ENCODE data around the gene ATAD3A.
A peak's percentile ranks its signal among the peaks of the same experiment; 100 is the strongest.

Gene ATAD3A

DNA sequence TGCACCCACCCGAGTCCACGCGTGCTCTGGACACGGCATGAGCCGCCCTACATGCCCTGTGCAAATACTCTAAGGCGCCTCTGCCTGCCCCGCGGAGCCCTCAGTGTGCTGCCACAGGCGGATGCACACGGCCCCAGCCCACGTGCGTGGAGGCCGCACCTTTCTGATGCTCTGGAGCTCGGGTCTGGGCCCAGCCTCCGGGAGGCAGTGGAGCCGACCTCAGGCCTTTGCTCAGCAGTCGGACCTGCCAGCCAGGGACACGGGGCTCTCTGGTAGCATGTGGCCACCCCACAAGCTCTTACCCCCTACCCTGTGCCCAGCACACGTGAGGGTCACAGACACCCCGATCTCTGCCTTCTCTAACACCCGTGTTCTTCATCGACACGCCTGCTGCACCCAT, 26.4 kb downstream of the ATAD3A start:
- DNase-seq (ENCODE audit: low read depth in 1 of 2, low spot score in 1 of 2), result no peak

DNA sequence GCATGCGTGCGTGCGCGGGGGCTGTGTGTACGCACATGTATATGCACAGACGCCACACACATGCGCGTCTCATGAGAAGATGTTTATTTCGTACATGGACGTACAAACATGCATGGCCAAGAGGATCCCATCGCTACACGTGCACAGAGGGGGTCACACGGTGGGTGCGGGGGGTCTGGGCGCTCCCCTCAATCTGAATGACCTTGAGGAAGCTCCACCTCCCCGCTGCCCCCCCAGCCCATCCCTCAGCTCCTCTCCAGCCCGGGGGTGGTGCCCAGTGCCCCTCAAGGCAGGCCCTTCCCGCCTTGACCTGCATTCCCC, 27.0 kb downstream of the ATAD3A start:
- DNase-seq (ENCODE audit: low read depth in 1 of 2, low spot score in 1 of 2), result no peak

DNA sequence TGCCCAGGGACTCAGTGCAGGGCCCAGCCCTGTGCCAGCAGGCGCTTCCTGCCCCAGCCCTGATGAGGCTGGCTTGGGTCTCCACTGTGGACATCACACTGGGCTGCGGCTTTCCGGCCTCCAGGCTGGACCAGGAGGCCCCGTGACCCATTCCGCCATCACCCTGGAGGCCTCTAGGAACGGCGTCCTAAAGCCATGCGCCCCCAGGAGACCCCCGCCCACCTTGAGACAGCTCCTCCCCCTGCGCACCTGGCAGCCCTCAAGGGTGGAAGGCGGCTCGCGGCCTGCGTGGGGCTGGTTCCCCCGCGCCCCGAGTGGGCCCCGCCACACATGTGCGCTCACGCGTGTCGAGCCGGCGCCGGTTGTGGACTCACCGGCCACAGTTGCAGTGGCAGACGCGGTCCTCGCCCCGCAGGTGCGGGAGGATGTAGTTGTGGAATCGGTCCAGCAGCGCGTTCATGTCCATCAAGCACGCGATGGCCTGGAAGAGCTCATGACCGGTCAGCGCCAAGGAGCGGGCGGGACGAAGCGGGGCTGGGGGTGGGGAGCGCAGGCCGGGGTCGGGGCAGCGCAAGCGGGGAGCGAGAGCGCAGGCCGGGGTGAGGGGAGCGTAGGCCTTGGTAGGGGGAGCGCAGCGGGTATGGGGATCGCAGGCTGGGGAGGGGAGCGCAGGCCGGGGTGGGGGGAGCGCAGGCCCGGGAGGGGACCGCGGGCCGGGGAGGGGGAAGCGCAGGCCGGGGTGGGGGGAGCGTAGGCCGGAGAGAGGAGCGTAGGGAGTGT, 27.5 kb downstream of the ATAD3A start:
- DNase-seq (ENCODE audit: low read depth in 1 of 2, low spot score in 1 of 2), result no peak

DNA sequence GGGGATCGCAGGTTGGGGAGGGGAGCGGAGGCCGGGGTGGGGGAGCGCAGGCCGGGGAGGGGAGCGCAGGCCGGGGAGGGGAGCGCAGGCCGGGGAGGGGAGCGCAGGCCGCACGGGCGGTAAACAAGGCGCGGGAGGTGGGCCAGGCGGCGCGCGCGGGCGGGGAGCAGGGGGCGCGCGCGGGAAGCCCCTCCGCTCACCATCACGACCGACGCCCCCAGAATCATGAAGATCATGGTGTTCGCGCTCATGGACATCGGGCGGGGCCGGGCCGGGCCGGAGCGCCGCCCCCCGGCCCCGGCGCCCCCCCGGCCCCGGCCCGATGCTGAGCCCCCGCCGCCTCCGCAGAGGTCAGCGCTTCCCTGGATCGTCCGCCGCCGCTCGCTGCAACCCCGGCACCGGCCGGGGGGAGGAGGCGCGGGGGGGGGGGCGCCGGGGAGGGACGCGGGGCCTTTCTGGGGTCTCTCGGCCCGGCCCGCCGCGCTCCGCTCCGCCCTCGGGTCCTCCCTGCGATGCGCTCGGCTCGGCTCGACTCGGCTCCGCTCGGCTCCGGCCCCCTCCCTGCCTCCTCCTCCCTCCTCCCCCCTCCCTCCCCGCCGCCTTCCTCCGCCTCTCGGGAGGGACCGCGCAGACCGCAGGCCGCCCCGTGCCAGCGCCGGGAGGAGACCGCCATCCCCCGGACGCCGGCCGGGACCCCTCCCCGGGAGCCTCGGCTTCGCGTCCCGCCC, 28.3 kb downstream of the ATAD3A start, which contains the start of gene TMEM240:
TSS of gene TMEM240 (minus strand) at position 535 of the 728 bp plus-strand sequence. CDS start at position 257, 278 bp downstream.
- DNase-seq (ENCODE audit: low read depth in 1 of 2, low spot score in 1 of 2), result peak; percentile 19 to 24

DNA sequence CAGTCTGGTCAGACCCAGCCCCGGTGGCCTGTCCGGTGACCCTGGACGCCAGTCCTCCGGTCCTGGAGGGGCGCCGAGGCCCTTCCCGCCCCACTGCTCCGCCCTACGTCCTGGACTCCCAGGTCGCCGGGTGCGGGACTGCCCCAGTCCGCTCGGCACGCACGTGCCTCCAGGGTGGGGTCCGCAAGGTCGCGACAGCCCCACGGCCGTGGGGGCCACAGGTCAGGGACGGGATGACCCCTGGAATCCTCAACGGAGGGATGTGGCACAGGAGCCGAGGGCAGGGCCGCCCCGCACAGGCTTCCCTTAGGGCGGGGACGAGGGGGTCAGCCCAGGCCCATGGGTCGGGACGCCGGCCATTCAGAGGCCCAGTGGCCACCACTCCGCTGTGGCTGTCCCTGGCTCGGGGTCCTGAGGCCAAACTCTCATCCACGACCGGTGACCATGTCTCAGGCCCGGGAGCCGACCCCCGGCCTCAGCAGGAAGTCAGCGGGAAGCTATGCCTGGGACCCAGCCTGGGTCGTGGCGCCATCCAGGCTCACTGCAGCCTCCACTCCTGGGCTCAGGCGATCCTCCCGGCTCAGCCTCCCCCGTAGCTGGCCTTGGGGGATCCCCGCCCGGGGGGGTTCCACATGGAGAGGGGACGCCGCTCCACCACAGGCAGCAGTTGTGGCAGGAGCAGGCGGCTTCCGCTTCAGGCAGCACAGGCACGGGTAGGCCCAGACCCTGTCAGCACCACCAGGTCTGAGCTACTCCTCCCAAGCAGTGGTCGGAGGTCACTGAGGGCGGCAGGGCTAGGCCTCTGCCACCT, 29.1 kb downstream of the ATAD3A start:
- no peak for DNase-seq (ENCODE audit: low read depth in 1 of 2, low spot score in 1 of 2)

DNA sequence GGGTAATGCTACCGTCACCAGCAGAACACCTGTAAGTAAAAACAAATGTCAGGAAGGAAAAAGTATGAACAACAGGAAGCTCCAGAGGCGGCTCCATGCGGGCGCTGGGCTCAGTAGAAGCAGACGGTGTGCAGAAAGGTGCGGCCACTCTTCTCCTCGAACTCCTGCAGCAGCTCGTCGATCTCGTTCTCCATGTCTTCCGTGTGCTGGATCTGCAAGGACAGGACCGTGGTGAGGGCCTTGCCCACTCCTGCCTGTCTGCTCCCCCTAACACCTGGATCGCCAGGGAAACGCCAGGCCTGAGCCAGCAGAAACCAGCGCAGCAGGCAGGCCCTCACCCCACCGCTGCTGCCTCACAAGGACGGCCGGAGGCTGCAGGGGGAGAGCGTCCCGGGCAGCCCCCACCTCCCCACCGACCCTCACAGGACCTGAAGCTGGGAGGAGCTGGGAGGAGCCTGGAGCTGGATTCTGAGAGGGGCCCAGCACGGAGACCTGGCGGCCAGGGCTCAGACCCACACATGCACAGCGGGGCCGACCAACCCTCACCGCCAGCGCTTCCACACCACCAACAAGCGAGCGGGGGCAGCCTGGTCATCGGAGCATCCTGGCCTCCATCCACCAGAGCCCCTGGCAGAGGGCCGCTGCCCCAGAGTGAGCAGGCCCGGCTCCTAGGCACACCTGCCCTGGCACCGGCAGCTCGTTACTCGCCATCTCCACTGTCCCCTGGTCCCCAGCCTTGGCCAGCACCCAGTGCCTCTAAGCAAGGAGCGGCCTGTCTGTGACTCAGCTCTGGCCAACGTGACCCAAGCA, 30.2 kb downstream of the ATAD3A start:
- no peak for DNase-seq (ENCODE audit: low read depth in 1 of 2, low spot score in 1 of 2)

DNA sequence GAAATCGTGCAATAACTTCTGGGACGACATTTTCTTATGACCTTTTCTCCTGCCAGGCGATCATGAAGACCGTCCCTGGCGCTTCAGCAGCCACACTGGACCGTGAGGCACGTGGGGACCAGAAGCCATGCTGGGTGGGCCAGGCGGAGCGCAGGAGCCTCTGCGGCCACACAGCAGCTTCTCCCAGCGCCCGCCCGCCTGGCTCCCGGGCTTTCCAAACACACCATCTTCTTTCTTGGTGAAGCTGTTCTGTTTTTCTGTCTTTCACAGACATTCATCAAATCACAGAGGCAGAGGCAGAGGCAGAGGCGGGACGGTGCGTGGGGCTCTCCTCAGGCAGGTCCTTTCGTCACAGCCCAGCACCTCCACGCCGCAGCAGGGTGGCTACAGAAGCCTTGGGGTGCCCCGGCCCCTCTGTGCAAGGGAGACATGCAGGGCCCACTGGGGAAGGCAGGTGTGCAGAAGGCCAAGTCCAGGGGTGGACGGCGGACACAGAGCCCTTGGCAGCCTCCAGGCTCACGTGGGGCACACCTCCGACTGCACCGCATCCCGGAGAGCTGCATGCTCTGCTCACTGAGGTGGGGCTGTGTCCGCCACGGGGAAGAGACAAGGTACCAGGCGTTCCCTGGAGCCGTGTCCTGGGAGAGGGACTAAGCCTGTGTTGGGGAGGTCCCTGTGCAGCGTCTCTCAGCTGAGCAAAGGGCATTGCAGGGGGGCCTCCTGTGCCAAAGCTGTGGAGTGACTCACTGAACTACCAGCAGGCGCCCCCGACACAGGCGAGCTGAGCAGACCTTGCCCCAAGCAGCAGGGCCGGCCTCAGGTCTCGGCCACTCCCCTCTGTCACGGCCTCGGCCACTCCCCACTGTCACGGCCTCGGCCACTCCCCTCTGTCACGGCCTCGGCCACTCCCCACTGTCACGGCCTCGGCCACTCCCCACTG, 31.1 kb downstream of the ATAD3A start:
- no peak for DNase-seq (ENCODE audit: low read depth in 1 of 2, low spot score in 1 of 2)

DNA sequence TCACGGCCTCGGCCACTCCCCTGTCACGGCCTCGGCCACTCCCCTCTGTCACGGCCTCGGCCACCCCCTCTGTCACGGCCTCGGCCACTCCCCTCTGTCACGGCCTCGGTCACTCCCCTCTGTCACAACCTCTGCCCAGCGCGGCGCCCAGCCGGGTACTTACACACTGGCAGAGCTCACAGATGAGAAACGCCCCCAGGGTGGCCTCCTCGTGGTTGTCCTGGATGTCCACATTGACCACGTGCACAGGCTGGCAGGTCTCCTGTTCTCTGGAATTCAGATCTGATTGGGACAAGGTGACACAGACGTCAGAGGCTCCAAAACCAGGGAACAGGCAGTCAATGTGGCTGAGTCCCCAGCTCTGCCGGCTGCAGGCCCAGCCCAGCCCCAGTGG, 31.7 kb downstream of the ATAD3A start:
- no peak for DNase-seq (ENCODE audit: low read depth in 1 of 2, low spot score in 1 of 2)

DNA sequence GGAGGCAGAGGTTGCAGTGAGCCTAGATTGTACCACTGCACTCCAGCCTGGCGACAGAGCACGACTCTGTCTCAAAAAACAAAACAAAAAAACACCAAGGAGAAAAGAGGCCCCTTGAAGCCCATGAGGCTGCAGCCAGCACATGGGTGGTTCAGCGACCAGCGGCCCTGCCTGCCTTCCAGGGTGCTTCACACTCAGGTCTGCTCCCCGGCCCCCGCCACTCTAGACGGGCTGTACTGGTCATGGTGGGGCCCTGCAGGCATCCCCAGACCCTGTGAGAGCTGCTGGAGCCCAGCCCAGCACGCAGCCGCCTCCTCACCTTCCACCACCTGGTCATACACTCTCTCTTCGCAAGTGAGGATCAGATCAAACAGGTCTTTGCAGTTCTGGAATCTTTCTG, 32.6 kb downstream of the ATAD3A start:
- no peak for DNase-seq (ENCODE audit: low read depth in 1 of 2, low spot score in 1 of 2)

DNA sequence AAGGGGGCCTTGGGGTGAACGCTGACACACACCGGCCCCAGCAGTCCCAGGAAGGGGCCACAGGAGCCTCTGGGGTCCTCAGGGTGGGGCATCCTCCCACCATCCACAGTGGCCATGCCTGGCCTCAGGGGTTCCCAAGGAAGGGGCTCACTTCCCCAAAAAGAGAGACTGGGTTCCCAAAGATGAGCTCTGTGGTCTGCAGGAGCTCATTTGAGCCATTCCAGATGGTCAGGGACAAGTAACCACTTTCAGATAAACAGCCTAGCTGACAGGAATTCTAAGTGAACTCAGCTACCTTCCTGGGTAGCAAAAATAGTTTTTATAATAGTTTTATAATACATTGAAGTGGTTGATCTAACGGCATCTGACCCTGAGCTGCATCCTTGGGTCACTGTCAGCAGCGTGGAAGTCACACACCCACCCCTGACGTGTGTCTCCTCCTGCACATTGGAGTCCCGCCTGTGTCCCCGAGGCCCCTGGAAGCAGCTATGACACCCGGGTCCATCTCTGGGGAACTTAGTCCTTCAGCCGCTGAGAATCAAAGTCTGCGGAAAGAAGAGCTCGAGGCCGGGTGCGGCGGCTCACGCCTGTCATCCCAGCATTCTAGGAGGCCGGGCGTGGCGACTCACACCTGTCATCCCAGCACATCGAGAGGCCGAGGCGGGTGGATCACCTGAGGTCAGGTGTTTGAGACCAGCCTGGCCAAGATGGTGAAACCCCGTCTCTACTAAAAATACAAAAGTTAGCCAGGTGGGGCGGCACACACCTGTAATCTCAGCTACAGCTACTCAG, 34.2 kb downstream of the ATAD3A start:
- no peak for DNase-seq (ENCODE audit: low read depth in 1 of 2, low spot score in 1 of 2)

DNA sequence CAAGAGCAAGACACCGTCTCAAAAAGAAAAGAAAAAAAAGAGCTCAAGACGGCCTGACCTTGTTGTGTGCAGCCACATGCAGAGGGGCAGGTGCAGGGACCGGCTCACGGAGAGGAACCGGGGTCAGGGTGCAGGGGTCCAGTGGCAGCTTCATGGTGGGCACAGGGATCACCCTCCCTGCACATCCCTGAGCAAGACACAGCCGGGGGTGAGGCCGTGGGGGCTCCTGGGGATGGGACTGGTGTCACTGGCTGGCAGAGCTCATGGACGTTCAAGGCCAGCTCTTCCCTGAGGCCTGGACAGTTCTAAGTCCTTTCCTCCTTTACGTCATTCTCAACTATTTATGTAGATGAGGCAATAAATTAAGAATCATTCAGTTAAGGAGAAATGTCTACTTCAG, 35.0 kb downstream of the ATAD3A start:
- DNase-seq (ENCODE audit: low read depth in 1 of 2, low spot score in 1 of 2), result no peak

DNA sequence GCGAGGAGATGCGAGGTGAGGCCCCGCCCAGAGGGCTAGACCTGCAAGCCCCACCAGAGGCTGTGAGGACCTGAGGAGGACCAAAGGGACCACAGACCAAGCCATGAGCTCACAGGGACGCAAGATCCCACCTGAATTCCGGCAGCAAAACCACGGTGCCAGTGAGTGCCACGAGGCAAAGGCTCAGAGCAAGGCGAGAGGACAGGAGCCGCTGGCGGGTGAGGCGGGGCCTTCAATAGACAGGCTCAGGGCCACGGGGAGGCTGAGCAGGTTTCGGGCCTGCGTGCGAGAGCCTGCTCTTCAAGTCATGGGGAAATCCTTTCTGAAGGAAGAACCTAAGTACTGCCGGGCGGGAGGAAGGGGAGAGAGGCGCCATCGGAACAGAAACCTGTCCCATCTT, 35.5 kb downstream of the ATAD3A start:
- no peak for DNase-seq (ENCODE audit: low read depth in 1 of 2, low spot score in 1 of 2)

DNA sequence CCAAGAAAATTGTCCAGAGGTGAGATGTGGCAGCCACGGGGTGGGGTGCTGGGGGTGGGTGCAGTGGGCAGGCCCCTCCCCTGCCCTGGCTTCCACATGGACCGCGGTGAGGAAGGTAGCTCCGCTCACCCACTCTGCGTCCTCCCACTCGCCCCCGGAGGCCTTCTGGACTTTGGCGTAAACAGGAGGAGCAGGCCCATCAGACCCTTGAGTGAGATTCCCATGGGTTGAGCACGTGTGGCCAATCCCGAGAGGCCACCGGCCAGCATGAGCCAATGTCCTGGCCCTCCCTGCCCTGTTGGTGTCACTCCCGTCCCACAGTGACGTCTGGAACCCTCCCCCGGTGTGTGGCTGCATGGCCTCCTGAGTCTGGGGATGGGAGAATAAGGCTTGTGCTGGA, 36.6 kb downstream of the ATAD3A start:
- no peak for DNase-seq (ENCODE audit: low read depth in 1 of 2, low spot score in 1 of 2)

DNA sequence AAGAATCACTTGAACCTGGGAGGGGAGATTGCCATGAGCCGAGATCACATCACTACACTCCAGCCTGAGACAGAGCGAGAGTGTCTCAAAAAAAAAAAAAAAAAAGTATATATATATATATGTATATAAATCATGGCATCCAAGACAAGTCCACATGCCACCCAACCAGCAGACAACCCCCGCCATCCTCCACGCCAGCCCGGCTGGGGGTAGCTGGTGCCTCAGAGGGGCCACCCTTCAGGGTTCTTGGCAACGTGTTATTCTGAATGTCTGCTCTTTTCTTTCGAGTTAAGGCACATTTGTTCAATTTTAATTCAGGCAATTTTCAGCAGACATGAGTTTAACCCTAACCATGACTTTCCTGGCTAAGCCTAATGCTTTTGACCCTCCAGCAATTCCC, 38.1 kb downstream of the ATAD3A start:
- no peak for DNase-seq (ENCODE audit: low read depth in 1 of 2, low spot score in 1 of 2)

DNA sequence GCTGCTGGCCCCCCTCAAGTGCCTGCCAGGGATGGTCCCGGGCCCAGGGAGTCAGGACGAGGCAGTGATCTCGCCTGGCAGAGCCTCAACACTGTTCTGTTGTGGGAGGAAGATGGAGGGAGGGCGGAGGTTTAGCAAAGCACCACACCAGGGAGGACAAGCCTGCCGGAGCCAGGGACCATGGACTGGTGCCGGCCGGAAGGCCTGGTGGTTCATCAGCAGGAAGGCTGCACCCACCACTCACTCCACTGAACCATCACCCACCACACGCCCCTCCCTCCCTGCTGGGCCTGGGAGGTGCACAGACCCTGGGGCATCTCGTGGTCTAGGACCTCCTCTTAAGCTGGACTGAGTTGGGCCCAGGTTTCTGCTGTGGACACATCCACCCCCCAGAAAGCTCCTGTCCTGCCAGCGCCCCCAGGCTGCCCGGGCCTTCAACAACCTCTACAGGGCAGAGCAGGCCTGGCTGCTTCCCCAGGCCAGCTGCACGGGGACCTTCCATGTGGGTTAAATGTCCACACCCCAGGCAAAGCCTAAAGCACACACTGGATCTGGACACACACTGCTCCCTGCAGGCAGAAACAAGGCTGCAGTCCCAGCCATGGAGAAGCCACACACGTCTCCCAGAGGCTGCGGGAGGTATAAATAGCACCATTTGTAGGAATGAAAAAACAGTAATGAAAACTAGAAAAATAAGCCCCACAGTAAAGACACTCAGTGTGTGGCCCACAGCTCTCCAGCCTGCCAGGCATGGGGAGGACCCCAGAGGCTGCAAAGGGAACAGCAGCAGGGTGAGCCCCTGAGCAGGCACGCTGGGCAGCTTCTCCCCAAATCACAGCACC, 38.9 kb downstream of the ATAD3A start:
- DNase-seq (ENCODE audit: low read depth in 1 of 2, low spot score in 1 of 2), result no peak

DNA sequence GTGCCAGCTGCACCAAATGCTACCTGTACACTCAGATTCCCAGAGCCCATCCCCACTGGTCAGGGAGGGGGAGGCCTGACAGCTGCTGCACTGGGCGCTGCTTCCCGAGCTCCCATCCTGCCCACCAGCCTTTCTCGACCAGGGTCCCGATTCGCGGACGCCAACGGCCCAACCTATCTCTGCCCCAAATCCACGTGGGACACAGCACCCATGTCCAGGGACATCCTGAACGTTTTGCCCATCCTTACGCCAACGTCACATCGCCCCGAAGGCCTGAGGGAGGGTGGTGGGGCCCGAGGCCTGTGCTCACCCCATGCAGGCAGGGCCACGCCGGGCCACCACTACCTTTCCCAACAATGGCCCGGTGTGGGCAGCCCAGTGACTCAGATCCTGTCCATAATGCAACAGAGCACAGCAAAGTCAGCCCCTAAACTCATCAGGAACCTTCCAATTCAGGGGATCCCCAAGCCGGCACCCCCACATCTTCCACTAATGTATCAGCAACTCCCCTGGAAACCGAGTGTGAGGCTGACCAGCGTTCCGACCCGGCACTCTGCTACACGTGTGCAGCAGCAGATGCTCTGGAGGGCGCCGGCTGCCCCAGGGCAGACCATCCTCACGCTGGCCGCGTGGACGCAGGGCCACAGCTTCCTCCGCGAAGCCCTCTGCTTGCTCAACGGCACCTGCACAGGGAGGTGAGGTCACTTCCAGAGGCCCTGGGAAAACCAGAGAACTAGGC, 39.7 kb downstream of the ATAD3A start:
- no peak for DNase-seq (ENCODE audit: low read depth in 1 of 2, low spot score in 1 of 2)

DNA sequence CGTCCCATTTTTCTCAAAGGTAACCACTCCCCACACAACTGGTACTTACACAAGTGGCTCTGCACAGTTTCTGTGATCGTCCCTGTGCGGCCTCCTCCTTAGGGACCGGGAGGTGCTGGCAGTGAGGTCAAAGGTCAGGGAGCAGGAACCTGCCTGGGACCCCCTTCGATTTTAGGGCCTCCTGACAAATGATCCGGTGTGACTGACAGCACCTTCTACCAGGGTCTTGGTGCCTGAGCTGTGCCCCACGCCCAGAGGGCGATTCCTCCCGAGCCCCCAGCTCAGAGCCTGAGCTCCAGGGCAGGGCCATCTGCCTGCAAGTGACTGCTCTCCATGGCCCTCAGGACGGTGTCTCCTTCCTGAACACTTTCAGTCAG, 40.3 kb downstream of the ATAD3A start:
- no peak for DNase-seq (ENCODE audit: low read depth in 1 of 2, low spot score in 1 of 2)

Data from activated T-helper 1 cell treated with anti-CD3 and anti-CD28 coated beads, Interleukin-2, amount 50 U/mL, for 16 hours (primary cell).